HepG2 (cell line): Measurements from ENCODE around the gene ADGRB2. TPM values are rescaled to one million over a fixed set of nuclear protein-coding genes. Genes with fewer than 3 reads are reported as not detected.

Experiments used
- CENPT ChIP-seq: sonication (generic); formaldehyde crosslinking; IDR thresholded peaks from 2 replicates; pipeline ENCODE4 v1.8.0; 2022; ENCODE audit warnings: low read depth, mild to moderate bottlenecking, moderate library complexity, missing genetic modification reagents
- KAT7 ChIP-seq: IDR thresholded peaks from 2 replicates; pipeline ENCODE4 v1.6.1; 2018; ENCODE audit warnings: borderline replicate concordance, missing compliant biosample characterization
- MATR3 ChIP-seq: sonication (generic); formaldehyde crosslinking; IDR thresholded peaks from 2 replicates; pipeline ENCODE4 v1.4.0; 2020; ENCODE audit warnings: missing genetic modification reagents
- ZNF18 ChIP-seq: sonication (generic); formaldehyde crosslinking; IDR thresholded peaks from 2 replicates; pipeline ENCODE4 v1.8.0; 2022; ENCODE audit warnings: mild to moderate bottlenecking, missing genetic modification reagents; ENCODE audit not compliant: insufficient replicate concordance
- ZNF510 ChIP-seq: sonication (generic); formaldehyde crosslinking; IDR thresholded peaks from 2 replicates; pipeline ENCODE4 v1.4.0; 2020; ENCODE audit warnings: low read depth, mild to moderate bottlenecking, missing genetic modification reagents
- polyA plus RNA-seq, 8 experiments: library from polyadenylated mRNA; depleted of rRNA in 3 of 8; stranded (reverse) in 7 of 8; unstranded in 1 of 8; fragments of >200 nt; fragmentation: Illumina TruSeq in 4 of 8; extraction: Trizol in 4 of 8; gene quantifications; 2 replicates each; pipeline versions ENCODE4 v1.2.1 to v1.2.3, GENCODE V29; 2011 to 2016; ENCODE audit warnings: low read depth in 4 of 8, missing spikeins in 1 of 8, mixed read lengths in 1 of 8; ENCODE audit not compliant: insufficient read depth in 1 of 8
- total RNA-seq, 5 experiments: library from RNA; depleted of rRNA; stranded (reverse); fragments of >200 nt; fragmentation: Illumina TruSeq; extraction: Trizol; gene quantifications; 2 replicates each; pipeline ENCODE4 v1.2.3, GENCODE V29; 2016; ENCODE audit warnings: low read depth in 1 of 5
- TF ChIP-seq, protein P1 (sequence below): sonication (generic); formaldehyde crosslinking; IDR thresholded peaks from 2 replicates; pipeline ENCODE4 v1.4.0; 2020; ENCODE audit warnings: missing genetic modification reagents, low read depth, mild to moderate bottlenecking, borderline replicate concordance
- TF ChIP-seq, protein P2 (sequence below): sonication (generic); formaldehyde crosslinking; IDR thresholded peaks from 2 replicates; pipeline ENCODE4 v1.4.0; 2020; ENCODE audit warnings: missing genetic modification reagents
- TF ChIP-seq, protein P3 (sequence below): IDR thresholded peaks from 2 replicates; pipeline ENCODE4 v1.6.1; 2016; ENCODE audit warnings: low read depth, control low read depth

Gene ADGRB2
- total and polyA plus RNA-seq, 2 of the 13 experiments (the other 11 are each of a cell fraction or from before 2014, with no cell fraction given) = 0.03 to 0.09 TPM

DNA sequence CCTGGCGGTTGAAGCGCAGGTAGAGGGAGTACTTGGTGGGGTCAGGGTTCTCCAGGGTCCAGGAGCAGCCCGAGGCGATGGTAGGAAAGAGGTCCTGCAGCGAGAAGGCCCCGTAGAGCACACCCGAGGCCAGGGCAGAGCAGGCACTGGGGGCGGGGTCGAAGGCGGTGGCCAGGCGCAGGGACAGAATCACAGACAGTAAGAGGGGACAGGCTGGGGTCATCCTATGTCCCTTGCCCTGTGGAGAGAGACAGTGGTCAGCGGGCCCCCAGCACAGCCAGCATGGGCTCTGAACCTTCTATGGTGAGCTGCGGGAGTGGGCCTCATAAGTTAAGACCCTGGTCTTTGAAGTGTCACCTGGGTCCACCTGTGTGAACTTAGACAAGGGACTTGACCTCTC lies 7.6 kb downstream of the ADGRB2 start (continued):
- TF ChIP-seq, protein P1, sequence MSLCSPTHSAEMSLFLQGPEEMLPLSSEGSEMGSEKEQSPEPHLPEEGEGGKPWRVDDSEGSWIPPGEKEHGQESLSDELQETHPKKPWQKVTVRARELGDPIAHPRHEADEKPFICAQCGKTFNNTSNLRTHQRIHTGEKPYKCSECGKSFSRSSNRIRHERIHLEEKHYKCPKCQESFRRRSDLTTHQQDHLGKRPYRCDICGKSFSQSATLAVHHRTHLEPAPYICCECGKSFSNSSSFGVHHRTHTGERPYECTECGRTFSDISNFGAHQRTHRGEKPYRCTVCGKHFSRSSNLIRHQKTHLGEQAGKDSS = no peak
- TF ChIP-seq, protein P2, sequence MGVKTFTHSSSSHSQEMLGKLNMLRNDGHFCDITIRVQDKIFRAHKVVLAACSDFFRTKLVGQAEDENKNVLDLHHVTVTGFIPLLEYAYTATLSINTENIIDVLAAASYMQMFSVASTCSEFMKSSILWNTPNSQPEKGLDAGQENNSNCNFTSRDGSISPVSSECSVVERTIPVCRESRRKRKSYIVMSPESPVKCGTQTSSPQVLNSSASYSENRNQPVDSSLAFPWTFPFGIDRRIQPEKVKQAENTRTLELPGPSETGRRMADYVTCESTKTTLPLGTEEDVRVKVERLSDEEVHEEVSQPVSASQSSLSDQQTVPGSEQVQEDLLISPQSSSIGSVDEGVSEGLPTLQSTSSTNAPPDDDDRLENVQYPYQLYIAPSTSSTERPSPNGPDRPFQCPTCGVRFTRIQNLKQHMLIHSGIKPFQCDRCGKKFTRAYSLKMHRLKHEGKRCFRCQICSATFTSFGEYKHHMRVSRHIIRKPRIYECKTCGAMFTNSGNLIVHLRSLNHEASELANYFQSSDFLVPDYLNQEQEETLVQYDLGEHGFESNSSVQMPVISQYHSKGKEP (CRISPR knock-in tag) = no peak
- TF ChIP-seq KAT7 = no peak
- TF ChIP-seq MATR3 (CRISPR knock-in tag) = no peak
- TF ChIP-seq ZNF510 = no peak
- no peak for TF ChIP-seq ZNF18 (CRISPR knock-in tag)
- TF ChIP-seq, protein P3, sequence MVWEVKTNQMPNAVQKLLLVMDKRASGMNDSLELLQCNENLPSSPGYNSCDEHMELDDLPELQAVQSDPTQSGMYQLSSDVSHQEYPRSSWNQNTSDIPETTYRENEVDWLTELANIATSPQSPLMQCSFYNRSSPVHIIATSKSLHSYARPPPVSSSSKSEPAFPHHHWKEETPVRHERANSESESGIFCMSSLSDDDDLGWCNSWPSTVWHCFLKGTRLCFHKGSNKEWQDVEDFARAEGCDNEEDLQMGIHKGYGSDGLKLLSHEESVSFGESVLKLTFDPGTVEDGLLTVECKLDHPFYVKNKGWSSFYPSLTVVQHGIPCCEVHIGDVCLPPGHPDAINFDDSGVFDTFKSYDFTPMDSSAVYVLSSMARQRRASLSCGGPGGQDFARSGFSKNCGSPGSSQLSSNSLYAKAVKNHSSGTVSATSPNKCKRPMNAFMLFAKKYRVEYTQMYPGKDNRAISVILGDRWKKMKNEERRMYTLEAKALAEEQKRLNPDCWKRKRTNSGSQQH (CRISPR knock-in tag) = no peak
- no peak for TF ChIP-seq CENPT (CRISPR knock-in tag)
